SJSA1 (cell line): ENCODE measurements around the gene MPC1. TPM values are rescaled to one million over a fixed set of nuclear protein-coding genes. Genes with fewer than 3 reads are reported as not detected.
"Not testable (repeated sequence)": the region's sequence is repeated elsewhere in the genome, so short reads cannot be mapped to it uniquely, and the experiment has no call there.

Experiments
- DNase-seq, 2 experiments: peaks; one replicate each; pipeline ENCODE4 v3.0.0-alpha.2; 2015 to 2020; ENCODE audit warnings: low spot score in 2 of 2, low read depth in 1 of 2
- H3K27ac ChIP-seq: fragments of 250-450 bp; sonication (Bioruptor Pico); 2 replicates; pipeline ENCODE4 v1.5.1; 2020; ENCODE audit warnings: mild to moderate bottlenecking, moderate library complexity
- H3K27me3 ChIP-seq: fragments of 250-450 bp; sonication (Bioruptor Pico); replicated peaks from 2 replicates; pipeline ENCODE4 v1.5.1; 2020; ENCODE audit warnings: mild to moderate bottlenecking, moderate library complexity
- H3K36me3 ChIP-seq: fragments of 250-450 bp; sonication (Bioruptor Pico); 2 replicates; pipeline ENCODE4 v1.5.1; 2020; ENCODE audit warnings: mild to moderate bottlenecking
- H3K4me1 ChIP-seq: fragments of 250-450 bp; sonication (Bioruptor Pico); replicated peaks from 2 replicates; pipeline ENCODE4 v1.6.1; 2021; ENCODE audit warnings: mild to moderate bottlenecking
- H3K4me3 ChIP-seq: fragments of 250-450 bp; sonication (Bioruptor Pico); 2 replicates; pipeline ENCODE4 v1.5.1; 2020; ENCODE audit warnings: mild to moderate bottlenecking
- H3K9me3 ChIP-seq: fragments of 250-450 bp; sonication (Bioruptor Pico); replicated peaks from 2 replicates; pipeline ENCODE4 v1.5.1; 2020; ENCODE audit warnings: mild to moderate bottlenecking
- total RNA-seq: library from RNA; depleted of rRNA; stranded (reverse); fragments of >200 nt; shearing (Covaris generic); gene quantifications from 2 replicates; pipeline ENCODE4 v1.2.3, GENCODE V29; 2014

Gene MPC1
- total RNA-seq, 1 experiment from 2014 or later, result 127 TPM

DNA sequence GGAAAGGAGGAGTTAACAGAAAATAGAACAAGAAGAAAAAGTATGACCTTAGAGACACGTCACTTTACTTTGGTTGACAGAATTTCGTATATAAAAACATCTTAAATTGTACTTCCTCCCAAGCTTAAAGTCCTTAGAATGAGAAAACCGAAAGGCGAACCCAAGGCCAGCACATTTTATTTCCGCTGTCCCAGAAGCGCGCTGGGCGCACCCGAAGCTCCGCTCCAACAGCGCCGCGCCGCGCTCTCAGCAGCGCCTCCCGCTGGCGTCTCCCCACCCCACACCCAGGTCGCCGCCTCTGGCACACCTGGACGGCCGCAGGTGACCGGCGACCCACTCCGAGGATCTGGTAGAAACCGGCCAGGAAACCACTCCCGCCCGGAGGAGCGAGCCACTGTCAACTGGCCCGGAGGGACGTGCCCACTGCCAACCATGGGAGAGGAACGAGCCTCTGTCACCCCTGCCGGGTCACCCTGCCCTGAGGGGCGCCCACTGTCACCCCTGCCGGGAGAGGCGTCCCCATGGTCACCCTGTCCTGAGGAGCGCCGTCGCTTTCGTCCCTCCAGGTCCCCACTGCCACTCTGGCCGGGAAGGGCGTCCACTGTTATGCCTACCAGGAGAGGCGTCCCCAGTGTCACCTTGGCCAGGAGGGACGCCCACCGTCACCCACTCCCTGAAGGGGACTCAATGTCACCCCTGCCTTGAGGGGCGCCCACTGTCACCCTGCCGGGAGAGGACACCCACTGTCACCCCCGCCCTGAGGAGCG, 824 bp downstream of the MPC1 start:
- no peaks in the 10 kb centered on the region for H3K27me3 ChIP-seq
- peak overlapping the region; percentile 89 for H3K4me3 ChIP-seq
- no peaks in the 10 kb centered on the region for H3K9me3 ChIP-seq
- H3K4me1 ChIP-seq, result no peaks in the 10 kb centered on the region; the same call in 1 of the 2 replicates
- H3K36me3 ChIP-seq, result peaks cover 6% of the 10 kb centered on the region
- peak in 1 of 2 experiments; percentile 69 for DNase-seq
- H3K27ac ChIP-seq, result no peak overlapping the region

- Histone ChIP-seq H3K27me3 (no peaks in the 10 kb centered on the region), H3K4me3 (peak overlapping the region; percentile 89), H3K36me3 (peaks cover 6% of the 10 kb centered on the region), H3K9me3 (no peaks in the 10 kb centered on the region), H3K4me1 (no peaks in the 10 kb centered on the region; the same call in 1 of the 2 replicates), H3K27ac (no peak overlapping the region)
- no peak for DNase-seq
These were observed 1.4 kb downstream of the MPC1 start for GRCh38 chr6:166381381-166381732.

- Histone ChIP-seq H3K4me3 (no peak overlapping the region), H3K4me1 (no peaks in the 10 kb centered on the region; the same call in 1 of the 2 replicates), H3K27ac (no peak overlapping the region), H3K9me3 (no peaks in the 10 kb centered on the region), H3K36me3 (peaks cover 6% of the 10 kb centered on the region), H3K27me3 (no peaks in the 10 kb centered on the region)
- no peak for DNase-seq
These were observed 2.9 kb downstream of the MPC1 start for GRCh38 chr6:166379800-166380199.

GRCh38 chr6:166379103-166379586, 3.6 kb downstream of the MPC1 start:
- Histone ChIP-seq H3K27me3 (no peaks in the 10 kb centered on the region), H3K36me3 (peaks cover 6% of the 10 kb centered on the region), H3K27ac (no peak overlapping the region), H3K4me3 (no peak overlapping the region), H3K4me1 (no peaks in the 10 kb centered on the region; the same call in 1 of the 2 replicates), H3K9me3 (no peaks in the 10 kb centered on the region)
- DNase-seq, result no peak

GRCh38 chr6:166377721-166378120, 5.0 kb downstream of the MPC1 start:
- no peaks in the 10 kb centered on the region for H3K9me3 ChIP-seq
- H3K27me3 ChIP-seq, result no peaks in the 10 kb centered on the region
- no peak overlapping the region for H3K4me3 ChIP-seq
- no peaks in the 10 kb centered on the region for H3K36me3 ChIP-seq
- H3K27ac ChIP-seq, result no peak overlapping the region
- no peaks in the 10 kb centered on the region; the same call in 1 of the 2 replicates for H3K4me1 ChIP-seq
- no peak for DNase-seq

- H3K36me3 ChIP-seq, result no peaks in the 10 kb centered on the region
- no peaks in the 10 kb centered on the region for H3K27me3 ChIP-seq
- no peak for DNase-seq
- H3K4me3 ChIP-seq, result no peak overlapping the region
- H3K4me1 ChIP-seq, result no peaks in the 10 kb centered on the region; the same call in 1 of the 2 replicates
- H3K9me3 ChIP-seq, result no peaks in the 10 kb centered on the region
- H3K27ac ChIP-seq, result no peak overlapping the region
These were observed 7.7 kb downstream of the MPC1 start for GRCh38 chr6:166375013-166375412.

DNA sequence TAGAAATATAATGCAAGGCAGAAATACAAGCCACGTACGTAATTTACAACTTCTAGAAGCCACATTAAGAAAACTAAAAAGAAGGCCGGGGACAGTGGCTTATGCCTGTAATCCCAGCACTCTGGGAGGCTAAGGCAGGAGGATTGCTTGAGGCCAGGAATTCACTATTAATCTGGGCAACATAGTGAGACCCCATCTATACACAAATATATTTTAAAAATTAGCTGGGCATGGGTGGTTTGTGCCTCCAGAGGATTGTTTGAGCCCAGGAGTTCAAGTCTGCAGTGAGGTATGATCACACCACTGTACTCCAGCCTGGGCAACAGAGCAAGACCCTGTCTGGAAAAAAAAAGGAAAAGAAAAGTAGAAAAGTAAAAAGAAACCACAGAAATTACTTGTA, 12.3 kb downstream of the MPC1 start:
- Histone ChIP-seq H3K9me3 (no peaks in the 10 kb centered on the region), H3K36me3 (peaks cover 3% of the 10 kb centered on the region; the same call in 1 of the 2 replicates), H3K27me3 (no peaks in the 10 kb centered on the region), H3K4me3 (no peak overlapping the region), H3K4me1 (peaks cover 7% of the 10 kb centered on the region), H3K27ac (no peak overlapping the region)
- DNase-seq, result no peak

GRCh38 chr6:166369782-166370181, 13.0 kb downstream of the MPC1 start:
- Histone ChIP-seq H3K4me1 (peaks cover 14% of the 10 kb centered on the region), H3K27ac (no peak overlapping the region), H3K27me3 (no peaks in the 10 kb centered on the region), H3K36me3 (peaks cover 4% of the 10 kb centered on the region), H3K4me3 (no peak overlapping the region), H3K9me3 (no peaks in the 10 kb centered on the region)
- DNase-seq, result no peak

- Histone ChIP-seq H3K36me3 (peaks cover 17% of the 10 kb centered on the region), H3K27ac (no peak overlapping the region), H3K4me3 (no peak overlapping the region), H3K4me1 (peaks cover 20% of the 10 kb centered on the region), H3K9me3 (no peaks in the 10 kb centered on the region), H3K27me3 (no peaks in the 10 kb centered on the region)
- no peak for DNase-seq
These were observed 15.8 kb downstream of the MPC1 start for GRCh38 chr6:166366921-166367320.

DNA sequence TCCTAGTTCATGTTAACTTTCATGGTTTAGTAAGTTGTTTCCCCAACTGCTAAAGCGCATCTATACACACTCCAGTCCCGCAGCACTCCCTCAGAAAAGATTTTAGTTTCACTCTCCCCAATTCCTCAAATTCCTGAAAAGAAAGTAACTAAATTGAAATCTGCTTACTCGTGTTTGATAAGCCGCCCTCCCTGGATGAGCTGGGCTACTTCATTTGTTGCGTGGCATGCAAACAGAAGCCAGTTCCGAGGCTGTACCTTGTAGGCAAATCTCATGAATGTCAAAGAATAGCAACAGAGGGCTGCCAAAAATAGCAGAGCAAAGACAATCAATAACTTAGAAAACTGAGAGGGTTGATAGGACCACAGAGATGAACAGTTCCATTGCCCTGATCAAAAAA, 16.9 kb downstream of the MPC1 start:
- Histone ChIP-seq H3K4me3 (no peak overlapping the region), H3K36me3 (peaks cover 17% of the 10 kb centered on the region), H3K4me1 (peaks cover 25% of the 10 kb centered on the region), H3K27ac (peak overlapping the region; percentile 85), H3K9me3 (no peaks in the 10 kb centered on the region), H3K27me3 (no peaks in the 10 kb centered on the region)
- DNase-seq, result peak; percentile 43 to 52

GRCh38 chr6:166365221-166365620, 17.5 kb downstream of the MPC1 start:
- Histone ChIP-seq H3K27me3 (no peaks in the 10 kb centered on the region), H3K27ac (peak overlapping the region; percentile 85), H3K4me3 (no peak overlapping the region), H3K9me3 (no peaks in the 10 kb centered on the region), H3K4me1 (peaks cover 31% of the 10 kb centered on the region), H3K36me3 (peaks cover 17% of the 10 kb centered on the region)
- DNase-seq, result peak in 1 of 2 experiments; percentile 63

DNA sequence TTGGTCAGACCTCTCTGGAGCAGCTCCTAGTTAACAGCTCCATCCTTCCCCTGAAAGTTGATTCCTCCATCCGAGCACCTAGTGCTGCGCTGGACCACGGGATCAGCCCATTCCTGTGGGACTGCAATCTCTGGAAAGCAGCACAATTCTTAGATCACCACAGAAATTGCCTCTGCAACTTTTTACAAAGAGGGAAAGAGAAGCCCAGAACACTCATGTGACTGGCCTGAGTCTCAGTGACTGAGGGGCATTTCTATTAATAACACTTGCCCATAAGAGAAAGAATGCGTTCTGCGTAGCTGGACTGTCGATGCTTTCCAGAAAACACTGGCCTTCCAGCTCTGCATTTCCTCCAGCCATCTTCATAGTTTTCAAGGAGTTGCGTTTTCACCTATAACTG, 18.3 kb downstream of the MPC1 start:
- peak overlapping the region; percentile 85 for H3K27ac ChIP-seq
- no peaks in the 10 kb centered on the region for H3K27me3 ChIP-seq
- H3K4me1 ChIP-seq, result peaks cover 34% of the 10 kb centered on the region
- no peaks in the 10 kb centered on the region for H3K9me3 ChIP-seq
- DNase-seq, result no peak
- peaks cover 17% of the 10 kb centered on the region for H3K36me3 ChIP-seq
- no peak overlapping the region for H3K4me3 ChIP-seq

- H3K36me3 ChIP-seq, result peaks cover 17% of the 10 kb centered on the region
These were observed 20.3 kb downstream of the MPC1 start for GRCh38 chr6:166362427-166362826.

DNA sequence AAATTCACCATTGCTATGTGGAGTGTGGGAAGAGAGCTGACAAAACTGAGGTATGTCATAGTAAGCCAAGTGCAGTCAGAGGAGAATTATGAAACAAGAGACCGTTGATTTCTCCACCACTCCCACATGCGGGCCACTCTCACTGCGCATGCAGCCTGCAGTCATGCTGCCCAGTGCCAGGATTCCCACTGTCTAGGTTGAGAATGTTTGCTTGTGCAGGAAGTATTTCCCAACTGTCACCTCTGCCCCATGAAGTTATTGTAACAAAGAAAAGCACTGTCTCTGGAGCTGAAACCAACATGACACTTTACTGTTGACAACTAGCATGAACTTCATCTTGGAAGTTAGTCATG, 21.7 kb downstream of the MPC1 start:
- H3K27me3 ChIP-seq, result no peaks in the 10 kb centered on the region
- no peak overlapping the region for H3K27ac ChIP-seq
- no peak for DNase-seq

More at GRCh38 chr6:166362427-166362826, 20.3 kb downstream of the MPC1 start:
- H3K4me1 ChIP-seq, result peaks cover 34% of the 10 kb centered on the region
- not testable (repeated sequence) for H3K27me3 ChIP-seq, H3K4me3 ChIP-seq, DNase-seq, H3K9me3 ChIP-seq, H3K27ac ChIP-seq

More for the DNA sequence above, 21.7 kb downstream of the MPC1 start:
- Histone ChIP-seq H3K9me3 (no peaks in the 10 kb centered on the region), H3K36me3 (peaks cover 13% of the 10 kb centered on the region), H3K4me3 (no peak overlapping the region), H3K4me1 (peaks cover 33% of the 10 kb centered on the region)
